Fibroblast of mammary gland (primary cell): ENCODE measurements around the gene CLEC14A.

Source experiments
- DNase-seq: peaks from one replicate; pipeline ENCODE4 v3.0.0-alpha.2; 2010; ENCODE audit warnings: low read depth
- H3K4me3 ChIP-seq: 2 replicates; pipeline ENCODE4 v1.5.1; 2011; ENCODE audit warnings: low read depth, mild to moderate bottlenecking, low read length, moderate library complexity; ENCODE audit not compliant: control insufficient read depth
- TF ChIP-seq, protein P1 (sequence below): conservative IDR thresholded peaks from 2 replicates; pipeline ENCODE4 v1.5.1; 2011; ENCODE audit warnings: low read depth, low read length, inconsistent platforms; ENCODE audit not compliant: control insufficient read depth, insufficient read depth

Gene CLEC14A

DNA sequence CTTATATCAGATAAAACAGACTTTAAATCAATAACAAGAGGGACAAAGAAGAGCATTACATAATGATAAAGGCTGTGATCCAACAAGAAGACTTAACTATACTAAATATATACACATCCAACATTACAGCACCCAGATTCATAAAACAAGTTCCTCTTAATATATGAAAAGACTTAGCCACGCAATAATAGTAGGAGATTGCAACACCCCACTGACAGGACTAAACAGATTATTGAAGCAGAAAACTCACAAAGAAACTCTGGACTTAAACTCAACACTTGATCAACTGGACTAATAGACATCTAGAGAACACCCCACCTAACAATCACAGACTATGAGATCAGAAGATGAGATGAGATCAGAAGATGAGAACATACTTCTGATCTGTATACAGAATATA is 5.7 kb upstream of the CLEC14A start:
- no peak overlapping the region for H3K4me3 ChIP-seq
- TF ChIP-seq, protein P1, sequence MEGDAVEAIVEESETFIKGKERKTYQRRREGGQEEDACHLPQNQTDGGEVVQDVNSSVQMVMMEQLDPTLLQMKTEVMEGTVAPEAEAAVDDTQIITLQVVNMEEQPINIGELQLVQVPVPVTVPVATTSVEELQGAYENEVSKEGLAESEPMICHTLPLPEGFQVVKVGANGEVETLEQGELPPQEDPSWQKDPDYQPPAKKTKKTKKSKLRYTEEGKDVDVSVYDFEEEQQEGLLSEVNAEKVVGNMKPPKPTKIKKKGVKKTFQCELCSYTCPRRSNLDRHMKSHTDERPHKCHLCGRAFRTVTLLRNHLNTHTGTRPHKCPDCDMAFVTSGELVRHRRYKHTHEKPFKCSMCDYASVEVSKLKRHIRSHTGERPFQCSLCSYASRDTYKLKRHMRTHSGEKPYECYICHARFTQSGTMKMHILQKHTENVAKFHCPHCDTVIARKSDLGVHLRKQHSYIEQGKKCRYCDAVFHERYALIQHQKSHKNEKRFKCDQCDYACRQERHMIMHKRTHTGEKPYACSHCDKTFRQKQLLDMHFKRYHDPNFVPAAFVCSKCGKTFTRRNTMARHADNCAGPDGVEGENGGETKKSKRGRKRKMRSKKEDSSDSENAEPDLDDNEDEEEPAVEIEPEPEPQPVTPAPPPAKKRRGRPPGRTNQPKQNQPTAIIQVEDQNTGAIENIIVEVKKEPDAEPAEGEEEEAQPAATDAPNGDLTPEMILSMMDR: no peak
- DNase-seq: no peak

DNA sequence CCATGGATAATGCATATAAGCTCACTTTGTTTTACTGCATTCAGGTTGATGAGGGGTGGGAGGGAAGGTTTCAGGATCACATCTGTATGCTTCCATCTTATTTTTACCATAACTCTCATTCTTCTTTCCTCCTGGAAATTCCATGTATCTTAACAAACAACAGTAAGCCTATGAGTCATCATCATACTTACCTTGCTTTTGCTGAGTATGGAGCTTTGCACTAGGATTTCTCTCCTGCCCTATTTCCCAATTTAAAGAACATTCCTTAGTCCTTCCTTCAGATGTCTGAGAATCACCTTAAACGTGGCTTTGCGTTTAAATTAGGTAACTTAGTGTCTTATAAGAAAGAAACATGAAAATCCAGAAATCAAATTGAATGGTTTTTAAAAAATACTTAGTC is 1.6 kb upstream of the CLEC14A start:
- TF ChIP-seq, protein P1: no peak
- DNase-seq: no peak
- no peak overlapping the region for H3K4me3 ChIP-seq

DNA sequence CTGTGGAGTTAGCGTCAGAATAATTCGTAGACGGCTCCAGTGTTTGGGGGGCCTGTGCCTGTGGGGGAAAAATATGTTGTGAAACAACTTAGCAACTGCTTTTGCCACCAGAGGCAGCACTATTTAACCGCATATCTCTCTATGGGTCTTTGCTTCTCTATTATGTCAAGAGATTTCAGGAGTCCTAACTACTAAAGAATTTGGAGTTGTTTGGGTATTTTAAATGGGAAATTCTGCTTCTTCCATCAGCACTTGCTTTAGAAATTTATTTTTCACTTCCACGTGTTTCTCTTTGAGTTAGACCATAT is 594 bp upstream of the CLEC14A start:
- DNase-seq: peak; percentile 43
- TF ChIP-seq, protein P1: no peak
- no peak overlapping the region for H3K4me3 ChIP-seq

DNA sequence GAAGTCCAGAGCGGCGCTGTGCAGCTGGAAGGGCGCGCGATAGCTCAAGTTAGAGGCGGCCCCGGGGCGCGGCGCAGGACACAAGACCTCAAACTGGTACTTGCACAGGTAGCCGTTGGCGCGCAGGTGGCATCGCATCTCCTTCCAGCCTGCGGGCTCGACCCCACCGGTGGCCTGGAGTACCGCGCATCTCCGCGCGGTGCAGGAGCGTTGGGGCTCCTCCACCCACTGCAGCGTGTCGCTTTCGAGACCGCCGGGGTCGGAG is 553 bp downstream of the CLEC14A start:
- TF ChIP-seq, protein P1: no peak
- H3K4me3 ChIP-seq: peak overlapping the region; percentile 31
- DNase-seq: no peak

DNA sequence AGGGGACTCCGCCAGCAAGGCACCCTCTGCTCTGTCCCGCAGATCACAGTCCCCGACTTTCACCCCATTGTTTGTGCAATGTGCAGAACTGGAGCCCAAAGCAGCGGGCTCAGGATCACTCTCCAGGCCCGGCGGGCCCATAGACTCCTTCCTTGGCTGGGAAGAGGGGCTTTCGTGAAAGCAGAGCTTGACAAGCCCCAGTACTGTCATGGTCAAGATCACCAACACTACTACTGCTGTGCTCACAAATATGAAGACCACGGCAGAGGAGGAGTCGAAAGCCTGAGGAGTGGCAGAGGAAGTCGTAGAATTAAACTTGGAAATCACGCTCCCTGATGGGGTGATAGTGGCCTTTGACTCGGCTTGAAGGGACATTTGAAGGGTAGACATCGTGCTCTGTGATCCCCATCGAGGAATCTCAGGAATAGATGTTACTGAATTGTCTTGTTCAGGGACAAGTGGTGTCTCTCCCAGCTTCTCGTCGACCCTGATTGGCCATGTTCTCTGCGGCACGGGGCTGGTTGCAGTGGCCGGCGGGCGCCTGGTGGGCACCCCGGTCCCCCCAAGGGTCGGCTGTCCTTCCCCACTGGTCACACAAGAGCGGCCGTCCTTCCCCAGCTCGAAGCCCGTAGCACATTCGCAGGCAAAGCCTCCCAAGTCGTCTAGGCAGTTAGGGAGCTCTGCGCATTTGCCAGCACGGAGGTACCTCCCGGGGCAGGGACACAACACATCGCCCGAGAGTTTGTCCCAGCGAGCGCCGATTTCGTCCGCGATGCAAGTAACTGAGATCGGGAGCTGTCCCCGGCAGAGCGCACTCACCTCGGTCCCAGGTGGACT is 1.1 kb downstream of the CLEC14A start:
- TF ChIP-seq, protein P1: no peak
- peak overlapping the region; percentile 31 for H3K4me3 ChIP-seq
- no peak for DNase-seq

DNA sequence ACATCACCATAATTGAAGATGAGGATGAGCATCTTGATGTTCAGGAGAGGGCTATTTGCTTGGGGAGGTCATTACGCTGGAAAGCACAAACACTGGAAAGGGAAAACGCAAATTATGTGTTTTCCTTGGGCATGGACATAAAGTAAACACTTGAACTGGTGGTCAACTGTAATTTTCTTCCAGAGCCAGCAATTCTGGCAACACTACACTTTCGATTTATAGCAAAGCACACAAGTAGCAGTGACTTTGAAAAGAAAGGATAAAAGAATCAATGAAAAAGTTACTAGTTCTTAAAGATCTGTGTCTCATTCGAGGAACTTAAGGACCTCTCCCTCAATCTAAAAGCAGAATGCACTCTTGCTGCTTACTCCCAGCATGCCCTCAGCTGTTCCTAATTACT is 2.2 kb downstream of the CLEC14A start:
- no peak for DNase-seq
- no peak overlapping the region for H3K4me3 ChIP-seq
- TF ChIP-seq, protein P1: no peak
